ENCODE measurements around the gene COL4A4. TPM values are rescaled to one million over a fixed set of nuclear protein-coding genes. Genes with fewer than 3 reads are reported as not detected.

The COL4A4 gene
- total RNA-seq, 1 donor from 2014 or later, result 41.9 TPM

DNA sequence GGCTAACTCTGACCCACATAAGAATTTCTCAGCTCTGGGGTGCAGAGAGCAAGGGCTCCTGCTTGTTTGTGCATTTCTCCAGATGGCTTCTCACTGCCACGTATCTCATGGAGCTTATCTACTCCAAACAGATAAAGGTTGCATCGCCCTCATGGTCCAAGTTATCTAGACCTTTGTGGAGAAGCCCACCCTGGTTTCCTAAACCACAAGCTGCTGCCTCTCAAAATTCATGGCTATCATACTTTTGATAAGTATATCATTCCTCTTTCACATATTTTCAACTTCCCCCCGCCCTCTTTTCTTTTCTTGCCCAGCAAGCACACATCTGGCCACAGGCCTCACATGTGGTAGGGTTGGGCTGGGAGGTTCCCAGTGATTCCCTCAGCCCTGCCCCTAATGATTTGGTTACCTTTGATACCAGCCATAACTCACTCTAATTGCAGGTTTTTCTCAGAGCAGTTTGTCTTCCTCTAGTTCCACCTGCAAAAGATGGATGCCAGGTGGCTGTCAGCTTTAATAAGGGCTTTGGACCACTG, 182.1 kb downstream of the COL4A4 start:
- no peak for DNase-seq (ENCODE audit: low read depth)

DNA sequence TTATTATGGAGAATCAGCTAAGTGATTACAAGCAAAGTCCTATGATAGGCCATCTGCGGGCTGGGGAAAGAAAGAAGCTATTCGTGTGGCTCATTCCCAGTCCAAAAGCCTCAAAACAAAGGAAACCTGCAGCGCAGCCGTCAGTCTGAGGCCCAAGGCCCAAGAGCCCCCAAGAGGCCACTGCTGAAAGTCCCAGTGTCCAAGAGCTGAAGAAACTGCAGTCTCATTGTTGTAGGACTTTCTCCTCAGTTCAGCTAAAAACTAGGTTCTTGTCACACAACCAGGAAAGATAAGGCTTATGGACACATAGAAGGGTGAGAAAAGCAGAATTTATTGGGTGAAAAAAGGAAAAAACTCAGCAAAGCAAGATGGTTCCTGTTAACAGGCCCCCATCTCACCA, 185.0 kb downstream of the COL4A4 start:
- DNase-seq (ENCODE audit: low read depth), result no peak

DNA sequence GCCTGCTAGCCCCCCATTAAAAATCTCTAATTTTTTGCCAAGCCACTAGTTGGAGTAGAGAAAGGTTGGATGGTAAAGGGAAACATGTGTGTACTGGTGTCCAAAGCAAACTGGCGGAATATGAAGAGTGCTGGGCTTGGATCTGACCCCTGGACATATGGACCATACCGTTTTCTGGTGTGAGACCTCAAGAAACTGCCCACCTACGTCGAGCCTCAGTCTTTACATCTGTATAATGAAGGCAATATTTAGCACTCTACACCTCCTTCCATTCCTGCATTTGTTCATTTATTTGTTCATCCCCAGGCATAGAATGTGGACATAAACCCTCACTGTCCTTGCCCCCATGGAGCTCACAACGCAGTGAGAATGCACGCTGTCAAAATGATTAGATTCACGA, 185.7 kb downstream of the COL4A4 start:
- DNase-seq (ENCODE audit: low read depth), result no peak

DNA sequence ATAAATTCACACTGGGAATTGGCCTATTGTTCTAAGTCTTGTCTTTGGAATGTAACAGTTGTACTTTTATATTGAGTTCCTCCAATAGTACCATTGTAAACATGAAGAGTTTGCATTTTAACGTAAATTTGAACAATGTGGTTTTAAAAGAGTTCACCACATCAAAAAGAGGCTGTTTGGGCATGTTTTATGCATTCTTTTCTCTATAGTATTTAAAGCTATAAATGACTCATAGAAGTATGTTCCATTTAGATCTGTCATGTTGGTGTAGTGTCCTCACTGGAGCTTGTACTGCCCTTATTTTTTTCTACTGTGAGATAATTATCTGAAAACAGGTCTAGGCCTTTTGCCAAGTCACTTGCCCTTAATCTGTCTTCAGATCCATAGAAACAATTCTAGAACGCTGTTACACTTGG, 186.2 kb downstream of the COL4A4 start:
- peak; percentile 56 for DNase-seq (ENCODE audit: low read depth)

DNA sequence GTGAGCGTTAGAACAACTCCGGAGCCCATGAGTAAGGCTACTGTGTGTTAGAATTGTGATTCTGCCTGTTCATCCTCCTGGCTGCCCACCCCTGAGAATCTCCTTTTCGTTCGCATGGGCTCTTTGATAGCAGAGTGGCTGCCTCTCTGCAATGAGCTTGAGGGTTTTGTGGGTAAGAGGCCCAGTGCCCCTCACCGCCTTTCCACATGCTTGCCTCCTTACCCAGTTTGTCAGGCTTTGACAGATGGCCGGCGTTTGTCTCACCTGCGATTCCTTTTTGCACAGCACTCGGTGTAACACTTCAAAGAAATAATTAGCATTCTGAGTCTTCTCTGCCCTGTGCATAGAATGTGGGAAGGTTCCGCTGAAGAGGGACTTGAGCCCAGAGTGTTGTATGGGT, 190.2 kb downstream of the COL4A4 start:
- no peak for DNase-seq (ENCODE audit: low read depth)

DNA sequence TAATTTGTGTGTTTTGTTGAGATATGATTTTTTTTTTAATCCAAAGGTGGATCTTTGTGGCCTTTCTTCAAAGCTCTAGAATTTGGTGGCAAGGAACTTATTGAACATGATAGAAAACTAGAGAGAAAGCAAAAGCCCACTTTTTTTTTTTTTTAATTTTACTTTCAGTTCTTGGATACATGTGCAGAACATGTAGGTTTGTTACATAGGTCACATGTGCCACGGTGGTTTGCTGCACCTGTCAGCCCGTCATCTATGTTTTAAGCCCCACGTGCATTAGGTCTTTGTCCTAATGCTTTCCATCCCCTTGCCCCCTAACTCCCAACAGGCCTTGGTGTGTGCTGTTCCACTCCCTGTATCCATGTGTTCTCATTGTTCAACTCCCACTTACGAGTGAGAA, 192.2 kb downstream of the COL4A4 start:
- no peak for DNase-seq (ENCODE audit: low read depth)

DNA sequence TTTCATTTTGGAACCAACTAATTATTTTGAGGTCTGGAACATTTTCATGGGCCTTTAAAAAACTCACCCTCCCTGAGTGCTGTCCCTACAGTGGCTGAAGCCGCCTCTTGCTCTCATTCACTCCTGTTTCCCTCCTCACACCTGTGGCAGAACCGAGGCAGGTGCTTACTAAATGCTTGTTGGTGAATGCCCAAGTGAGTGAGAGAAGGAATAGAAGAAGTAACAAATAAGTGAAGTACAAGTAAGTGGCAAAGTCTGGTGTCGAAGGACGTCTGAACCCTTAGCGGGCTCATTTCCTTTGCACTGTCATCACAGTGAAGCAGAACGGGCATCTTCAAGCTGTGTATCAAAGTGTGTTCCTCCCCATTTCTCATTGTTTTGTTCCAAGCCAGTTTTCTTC, 192.9 kb downstream of the COL4A4 start:
- DNase-seq (ENCODE audit: low read depth), result no peak

DNA sequence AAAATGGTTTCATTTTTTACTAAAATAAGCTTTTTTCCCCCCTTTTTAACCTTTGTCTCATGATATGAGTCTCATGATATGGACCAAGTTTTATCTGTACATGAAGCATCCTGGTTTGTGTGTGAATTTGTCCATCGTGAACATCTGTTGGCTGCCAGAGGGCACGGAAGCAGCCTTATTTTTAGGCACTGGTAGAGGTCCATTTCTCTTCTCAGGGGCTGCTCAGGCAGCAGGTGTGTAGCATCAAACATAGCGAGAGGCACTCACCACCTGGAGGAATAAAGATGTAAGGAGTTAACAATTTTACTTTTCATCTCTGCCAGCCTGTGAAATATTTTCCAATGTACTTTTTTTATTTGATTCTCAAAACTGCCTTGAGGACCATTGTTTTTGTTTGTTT, 193.6 kb downstream of the COL4A4 start:
- no peak for DNase-seq (ENCODE audit: low read depth)

DNA sequence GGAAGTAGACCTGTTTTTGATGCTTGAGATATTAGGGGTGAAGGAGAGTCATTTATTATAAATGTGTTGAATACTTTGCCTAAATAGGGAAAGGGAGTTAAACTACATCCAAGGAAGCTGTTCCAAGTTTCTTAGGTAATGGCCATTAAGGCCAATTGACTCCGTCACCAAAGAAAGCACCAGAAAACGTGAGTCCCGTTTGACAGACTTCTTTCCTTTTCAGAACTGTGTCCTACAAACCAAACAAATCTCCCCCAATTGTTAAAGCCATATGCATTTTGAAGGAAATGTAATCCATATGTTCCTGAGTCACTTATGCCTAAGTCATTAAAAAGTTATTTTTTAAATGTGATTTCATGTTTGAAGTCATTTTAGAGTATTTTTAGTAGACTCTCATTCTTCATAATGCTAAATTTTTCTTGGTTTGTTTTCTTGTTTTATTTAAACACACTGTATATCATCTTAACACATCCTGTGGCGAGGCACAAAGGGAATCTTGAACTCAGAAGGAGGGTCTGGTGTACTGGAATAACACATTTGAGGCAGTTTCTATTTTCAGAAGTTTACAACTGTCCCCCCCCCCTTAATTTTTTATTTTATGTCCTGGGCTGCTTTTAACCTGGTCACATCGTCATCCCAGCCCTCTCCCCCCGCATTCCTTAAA, 194.5 kb downstream of the COL4A4 start:
- DNase-seq (ENCODE audit: low read depth), result no peak

DNA sequence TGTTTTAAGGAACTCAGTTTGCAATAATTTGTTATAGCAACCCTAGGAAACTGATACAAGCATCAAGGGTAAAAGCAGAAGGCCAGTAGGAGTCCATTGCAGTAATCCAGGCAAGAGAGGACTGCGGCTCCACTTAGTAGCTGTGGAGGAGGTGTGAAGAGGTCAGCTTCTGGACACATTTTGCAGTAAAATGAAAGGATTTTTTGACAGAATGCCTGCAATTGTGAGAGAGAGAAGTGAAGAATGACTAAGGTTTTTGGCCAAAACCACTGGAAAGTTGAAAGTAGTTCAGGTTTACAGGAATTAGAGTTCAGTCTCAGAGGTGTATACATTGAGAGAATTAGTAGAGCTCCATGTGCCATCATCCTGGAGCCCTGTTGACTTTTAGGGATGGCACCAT, 198.6 kb downstream of the COL4A4 start:
- no peak for DNase-seq (ENCODE audit: low read depth)

DNA sequence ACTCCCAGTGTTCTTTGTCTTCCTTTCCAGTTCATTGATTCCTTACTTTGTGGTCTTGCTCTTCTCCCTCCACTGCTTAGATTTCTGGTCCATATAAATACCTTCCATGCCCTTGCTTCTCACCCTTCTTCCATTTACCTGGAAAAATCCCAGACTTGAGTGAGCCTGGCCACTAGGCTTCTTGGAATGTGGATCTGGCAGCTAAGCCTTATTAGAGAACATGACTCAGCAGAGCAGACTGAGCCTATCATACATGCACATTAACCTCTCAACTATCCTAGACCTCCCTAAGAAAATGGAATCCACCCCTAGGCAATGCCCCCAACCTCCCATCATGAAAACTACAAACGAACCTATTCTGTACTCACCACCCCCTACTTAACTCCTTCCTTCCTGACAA, 200.5 kb downstream of the COL4A4 start:
- peak; percentile 97 for DNase-seq (ENCODE audit: low read depth)

DNA sequence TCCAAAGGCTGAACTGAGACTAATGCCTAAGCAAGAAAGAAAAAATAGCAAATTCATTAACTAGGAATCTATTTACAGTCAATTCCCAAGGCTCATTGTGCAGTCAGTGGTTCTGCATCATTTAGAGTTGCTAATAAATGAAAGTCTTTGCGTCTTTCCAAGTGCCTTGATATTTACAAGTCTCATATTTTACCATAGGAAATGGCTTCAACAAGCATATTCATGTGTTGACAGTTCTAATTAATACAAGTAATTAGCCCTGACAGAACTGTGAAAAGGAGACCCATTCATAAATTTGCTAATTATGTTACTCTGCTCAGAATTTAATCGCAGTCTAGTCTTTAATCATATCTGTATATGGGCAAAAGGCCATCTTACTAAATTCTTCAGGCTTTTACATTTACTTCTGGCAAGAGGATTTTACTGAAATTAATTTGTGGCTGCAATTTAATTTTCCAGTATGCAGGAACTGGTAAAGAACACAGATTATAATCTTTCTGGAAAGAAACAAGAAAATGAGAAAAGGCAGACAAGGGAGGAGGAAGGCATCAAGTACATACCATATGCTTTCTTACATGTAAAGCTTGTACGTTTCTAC, 201.7 kb downstream of the COL4A4 start:
- no peak for DNase-seq (ENCODE audit: low read depth)

DNA sequence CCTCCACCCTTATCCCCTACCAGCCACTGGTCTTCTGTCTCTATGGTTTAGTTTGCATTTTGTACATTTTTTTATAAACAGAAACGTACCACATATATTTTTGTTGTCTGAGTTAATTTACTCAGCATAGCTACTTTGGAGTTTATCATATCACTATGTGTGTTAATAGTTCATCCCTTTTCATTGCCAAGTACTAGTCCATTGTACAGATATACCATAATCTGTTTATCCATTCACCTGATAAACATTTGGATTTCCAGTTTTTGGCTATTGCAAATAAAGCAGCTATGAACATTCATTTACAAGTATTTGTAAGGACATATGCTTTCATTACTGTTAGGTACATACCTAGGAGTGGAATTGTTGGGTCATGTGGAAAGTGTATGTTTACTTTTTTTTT, 204.6 kb downstream of the COL4A4 start:
- no peak for DNase-seq (ENCODE audit: low read depth)

DNA sequence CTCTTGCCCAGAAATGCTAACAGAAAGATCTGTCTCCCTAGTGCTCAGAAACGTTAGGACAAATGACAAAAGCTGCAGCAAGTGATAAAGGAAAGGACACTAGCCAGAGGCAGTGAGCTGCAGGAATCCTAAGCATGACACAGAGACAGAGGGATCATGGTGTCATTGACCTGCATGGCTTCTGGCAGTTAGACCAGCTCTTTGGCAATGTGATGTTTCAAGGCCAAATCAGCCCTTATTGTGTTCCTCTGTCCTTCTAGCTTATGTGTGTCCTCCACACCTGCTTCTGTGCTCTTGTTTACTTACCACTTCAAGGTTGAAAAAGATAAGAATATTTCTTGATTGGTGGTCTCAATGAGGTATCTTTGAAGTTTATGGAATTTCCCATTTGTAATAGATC, 207.3 kb downstream of the COL4A4 start:
- DNase-seq (ENCODE audit: low read depth), result no peak

DNA sequence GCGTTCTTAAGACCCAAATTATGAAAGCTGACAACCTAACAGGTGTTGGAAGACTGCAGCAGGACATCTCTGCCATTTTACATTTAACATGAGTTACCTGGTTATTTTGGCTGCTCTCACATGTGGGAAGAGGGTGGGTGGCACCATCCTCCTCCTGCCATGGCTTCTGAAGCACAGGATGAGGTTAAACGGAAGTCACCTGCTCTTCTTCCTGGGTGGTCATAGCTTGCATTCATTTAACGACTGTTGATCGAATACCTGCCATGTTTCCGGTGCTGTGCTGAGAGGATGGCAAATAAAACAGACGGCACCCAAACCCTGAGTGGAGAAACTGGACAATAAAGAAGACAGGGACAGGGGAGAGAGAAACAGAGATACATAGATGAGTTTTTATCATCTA, 210.2 kb downstream of the COL4A4 start:
- DNase-seq (ENCODE audit: low read depth), result no peak

DNA sequence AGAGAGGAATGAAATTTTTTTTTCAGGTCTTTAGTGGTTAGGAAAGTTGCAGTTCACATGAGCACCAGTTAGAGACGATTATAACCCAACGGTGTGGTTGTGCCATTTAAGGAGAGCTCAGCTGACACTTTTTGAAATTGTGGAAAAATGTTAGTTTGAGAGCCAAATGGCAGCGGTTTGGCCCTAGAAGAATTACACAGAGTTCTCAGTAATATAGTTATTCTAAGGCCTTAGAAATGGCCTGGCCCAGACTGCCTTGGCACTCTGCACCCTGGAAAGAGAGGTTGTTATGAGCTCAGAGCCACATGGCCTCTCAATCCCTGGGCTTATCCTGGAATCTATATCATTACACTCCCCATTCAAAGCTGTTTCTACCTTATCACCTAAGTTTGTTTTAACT, 210.8 kb downstream of the COL4A4 start:
- DNase-seq (ENCODE audit: low read depth), result no peak

Other genes with a start within 250 kb of the COL4A4 start
- gene COL4A3, start 419 bp upstream of the COL4A4 start, total RNA-seq, result 1.7 and 30.8 TPM in 2 replicates
- gene MFF, start 161.0 kb upstream of the COL4A4 start, total RNA-seq, result 61.3 and 110 TPM in 2 replicates
- gene TM4SF20, start 215.1 kb upstream of the COL4A4 start, total RNA-seq, result not detected in 2 replicates
- gene SCYGR1, start 223.7 kb upstream of the COL4A4 start, total RNA-seq, result not detected in 2 replicates

Data from renal cortical epithelial cell (primary cell).